ENCODE results near the gene TYW1B.
"Not testable (repeated sequence)": the region's sequence is repeated elsewhere in the genome, so short reads cannot be mapped to it uniquely, and the experiment has no call there.

Gene TYW1B

GRCh38 chr7:72827839-72828591, at the start of gene TYW1B:
TSS of gene TYW1B (minus strand) at chr7:72828200. CDS start at chr7:72828075, 125 bp downstream.
- peak; percentile 95 for DNase-seq (ENCODE audit: low read depth)

GRCh38 chr7:72867591-72867990, 39.6 kb upstream of the TYW1B start:
- not testable (repeated sequence) for DNase-seq (ENCODE audit: low read depth)

- not testable (repeated sequence) for DNase-seq (ENCODE audit: low read depth)
These were observed 30.9 kb upstream of the TYW1B start for GRCh38 chr7:72858846-72859400.

GRCh38 chr7:72857925-72858324, 29.9 kb upstream of the TYW1B start:
- not testable (repeated sequence) for DNase-seq (ENCODE audit: low read depth)

DNA sequence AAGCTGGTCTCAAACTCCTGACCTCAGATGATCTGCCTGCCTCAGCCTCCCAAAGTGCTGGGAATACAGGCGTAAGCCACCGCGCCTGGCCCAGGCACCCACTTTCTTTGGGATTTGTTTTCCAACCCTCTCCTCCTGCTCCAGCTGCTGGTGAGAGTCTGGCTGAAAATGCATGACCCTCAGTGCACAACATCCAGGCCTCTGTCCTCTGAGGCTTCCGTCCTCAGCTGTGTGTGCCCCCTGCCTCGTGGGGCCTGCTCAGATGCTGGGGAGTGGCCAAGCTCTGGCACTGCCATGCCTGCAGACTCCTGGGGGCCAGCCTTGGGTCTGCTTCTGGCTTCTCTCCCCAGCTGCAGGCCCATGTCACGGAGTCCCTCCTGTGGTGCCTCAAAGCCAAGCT, 27.3 kb upstream of the TYW1B start:
- DNase-seq (ENCODE audit: low read depth): not testable (repeated sequence)

DNA sequence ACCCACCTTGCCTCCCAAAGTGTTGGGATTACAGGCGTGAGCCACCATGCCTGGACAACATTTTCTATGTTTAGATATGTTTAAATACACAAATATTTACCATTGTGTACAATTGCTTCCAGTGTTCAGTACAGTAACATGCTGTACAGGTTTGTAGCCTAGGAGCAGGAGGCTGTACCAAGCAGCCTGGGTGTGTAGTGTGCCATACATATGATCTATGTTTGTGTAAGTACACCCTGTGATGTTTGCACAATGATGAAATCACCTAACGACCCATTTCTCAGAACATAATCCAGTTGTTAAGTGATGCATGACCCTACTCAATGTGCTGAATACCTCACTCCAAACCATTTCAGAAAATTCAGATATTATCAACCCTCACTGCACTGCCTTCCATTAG, 24.9 kb upstream of the TYW1B start:
- not testable (repeated sequence) for DNase-seq (ENCODE audit: low read depth)

DNA sequence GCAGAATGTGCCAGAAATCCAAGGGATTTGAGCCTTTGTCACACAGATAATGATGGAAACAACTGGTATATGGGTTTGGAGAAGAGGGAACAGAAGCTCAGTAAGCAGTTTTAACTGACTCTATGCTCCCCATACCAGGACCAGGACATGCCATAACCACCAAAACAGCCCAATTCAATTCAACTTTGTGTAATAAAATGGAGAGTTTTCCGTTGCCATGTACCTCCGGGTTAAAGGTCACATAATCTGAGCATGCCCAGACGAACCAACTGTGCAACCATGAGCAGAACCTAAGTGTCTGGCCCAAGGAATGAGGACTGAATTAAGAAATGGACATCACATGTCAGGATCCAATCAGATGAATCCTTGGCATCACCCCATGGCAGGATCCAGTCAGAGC, 22.7 kb upstream of the TYW1B start:
- DNase-seq (ENCODE audit: low read depth): not testable (repeated sequence)

- DNase-seq (ENCODE audit: low read depth): not testable (repeated sequence)
These were observed 16.1 kb upstream of the TYW1B start for GRCh38 chr7:72844146-72844545.

DNA sequence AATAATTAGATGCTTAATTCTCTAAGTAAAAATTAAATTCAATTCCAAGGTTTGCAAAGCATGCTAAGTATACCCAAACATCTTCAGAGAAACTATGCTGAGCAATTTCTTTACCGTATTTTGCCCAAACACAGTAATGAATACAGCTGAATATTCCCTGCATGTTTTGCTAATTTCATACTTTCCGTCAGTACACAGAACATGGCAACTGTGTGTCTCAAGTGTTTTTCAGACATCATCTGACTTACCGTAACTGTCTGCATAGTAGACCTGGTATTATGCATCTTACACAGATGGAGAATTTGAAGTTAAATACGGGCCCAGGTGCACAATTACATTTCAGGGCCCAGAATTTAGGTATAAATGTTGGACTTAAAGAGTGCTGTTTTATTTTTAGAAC, 15.2 kb upstream of the TYW1B start:
- DNase-seq (ENCODE audit: low read depth): not testable (repeated sequence)

GRCh38 chr7:72840966-72841511, 13.0 kb upstream of the TYW1B start:
- not testable (repeated sequence) for DNase-seq (ENCODE audit: low read depth)

- not testable (repeated sequence) for DNase-seq (ENCODE audit: low read depth)
These were observed 10.3 kb upstream of the TYW1B start for GRCh38 chr7:72838315-72838714.

GRCh38 chr7:72837291-72837690, 9.3 kb upstream of the TYW1B start:
- not testable (repeated sequence) for DNase-seq (ENCODE audit: low read depth)

GRCh38 chr7:72830567-72830966, 2.6 kb upstream of the TYW1B start:
- not testable (repeated sequence) for DNase-seq (ENCODE audit: low read depth)

- DNase-seq (ENCODE audit: low read depth): peak; percentile 22
These were observed 1.8 kb upstream of the TYW1B start for GRCh38 chr7:72829687-72830354.

DNA sequence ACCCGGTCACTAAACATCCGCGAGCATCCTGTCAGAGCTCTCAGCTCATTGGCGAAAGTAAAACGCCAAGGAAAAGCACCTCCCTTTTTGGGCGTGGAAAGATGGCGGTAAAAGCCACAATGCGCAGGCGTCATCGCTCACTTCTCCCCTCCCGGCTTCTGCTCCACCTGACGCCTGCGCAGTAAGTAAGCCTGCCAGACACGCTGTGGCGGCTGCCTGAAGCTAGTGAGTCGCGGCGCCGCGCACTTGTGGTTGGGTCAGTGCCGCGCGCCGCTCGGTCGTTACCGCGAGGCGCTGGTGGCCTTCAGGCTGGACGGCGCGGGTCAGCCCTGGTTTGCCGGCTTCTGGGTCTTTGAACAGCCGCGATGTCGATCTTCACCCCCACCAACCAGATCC, 1.3 kb upstream of the TYW1B start:
- DNase-seq (ENCODE audit: low read depth): peak; percentile 96

- DNase-seq (ENCODE audit: low read depth): not testable (repeated sequence)
These were observed 4.0 kb downstream of the TYW1B start for GRCh38 chr7:72823765-72824732.

DNA sequence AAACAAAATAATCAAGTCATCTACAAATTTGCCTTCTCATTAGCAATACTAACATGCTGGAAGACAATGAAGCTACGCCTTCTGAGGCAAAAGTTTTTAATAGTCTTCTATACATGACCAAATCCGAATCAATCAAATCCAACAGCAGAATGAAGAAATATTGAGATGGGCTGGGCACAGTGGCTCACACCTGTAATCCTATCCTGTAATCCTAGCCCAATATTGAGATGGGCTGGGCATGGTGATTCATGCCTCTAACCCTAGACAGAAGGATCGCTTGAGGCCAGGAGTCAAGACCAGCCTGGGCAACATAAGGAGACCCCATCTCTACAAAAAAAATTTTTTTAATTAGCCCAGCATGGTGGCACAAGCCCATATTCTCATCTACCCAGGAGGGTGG, 5.5 kb downstream of the TYW1B start:
- not testable (repeated sequence) for DNase-seq (ENCODE audit: low read depth)

DNA sequence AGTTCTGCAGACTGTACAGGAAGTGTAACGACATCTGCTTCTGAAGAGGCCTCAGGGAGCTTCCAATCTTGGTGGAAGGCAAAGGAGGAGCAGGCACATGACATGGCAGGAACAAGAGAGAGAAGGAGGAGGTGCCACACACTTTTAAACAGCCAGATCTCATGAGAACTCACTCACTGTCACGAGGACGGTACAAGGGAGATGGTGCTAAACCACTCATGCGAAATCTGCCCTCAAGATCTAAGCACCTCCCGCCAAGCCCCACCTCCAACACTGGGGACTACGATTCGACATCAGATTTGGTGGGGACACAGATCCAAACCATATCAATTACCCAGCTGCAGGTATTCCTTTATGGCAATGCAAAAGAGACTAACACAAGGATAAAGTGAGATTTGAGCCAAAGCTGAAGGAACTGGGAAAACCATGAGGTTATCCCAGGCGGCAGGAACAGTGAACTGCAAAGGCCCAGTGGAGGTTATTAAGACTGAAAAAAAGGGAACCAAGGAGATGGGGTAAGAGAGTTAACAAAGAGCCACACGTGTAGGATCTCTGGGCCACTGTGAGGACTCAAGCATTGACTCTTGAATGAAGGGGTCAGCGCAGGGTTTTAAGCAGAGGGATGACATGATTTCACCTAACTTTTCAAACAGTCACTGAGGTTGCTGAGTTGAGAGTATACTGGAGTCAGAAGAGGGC, 9.2 kb downstream of the TYW1B start:
- DNase-seq (ENCODE audit: low read depth): not testable (repeated sequence)

- not testable (repeated sequence) for DNase-seq (ENCODE audit: low read depth)
These were observed 10.3 kb downstream of the TYW1B start for GRCh38 chr7:72817661-72818060.

DNA sequence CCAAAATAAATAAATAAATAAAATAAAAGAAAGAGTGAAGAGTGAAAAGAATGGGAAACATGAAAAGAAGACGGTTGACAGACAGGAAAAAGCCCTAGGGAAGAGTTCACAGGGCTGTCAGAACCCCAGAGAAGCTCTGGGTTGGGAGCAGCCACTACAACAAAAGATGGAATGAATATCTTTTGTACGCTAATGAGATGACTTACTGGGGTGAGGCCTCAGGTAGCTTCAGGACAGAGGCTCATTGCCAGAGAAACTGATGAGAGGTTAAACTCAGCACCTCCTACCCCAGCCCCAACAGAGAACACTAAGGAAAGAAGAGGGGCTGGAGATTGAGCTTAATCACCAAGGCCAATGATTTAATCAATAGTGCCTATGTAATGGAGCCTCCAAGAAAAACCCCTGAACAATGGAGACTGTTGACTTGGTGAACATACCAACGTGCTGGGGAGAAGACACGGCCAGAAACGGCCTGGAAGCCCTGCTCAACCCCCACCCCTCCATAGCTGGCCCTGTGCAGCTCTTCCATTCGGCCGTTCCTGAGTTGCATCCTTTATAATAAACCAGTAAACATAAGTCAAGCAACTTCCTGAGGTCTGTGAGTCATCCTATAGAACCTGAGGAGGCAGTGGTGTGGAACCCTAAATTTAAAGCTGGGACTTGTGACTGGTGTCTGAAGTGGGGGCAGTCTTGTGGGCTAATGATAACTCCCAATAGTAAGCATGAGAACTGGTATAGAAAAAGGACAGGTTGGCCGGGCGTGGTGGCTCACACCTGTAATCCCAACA, 11.4 kb downstream of the TYW1B start:
- DNase-seq (ENCODE audit: low read depth): not testable (repeated sequence)

Measured in stimulated activated CD4-positive, alpha-beta T cell treated with anti-CD3 and anti-CD28 coated beads, Interleukin-2, amount 100 ng/mL, for 4 hours (primary cell).